ENCODE measurements around the gene PPFIA4.
A peak's percentile ranks its signal among the peaks of the same experiment; 100 is the strongest.

The PPFIA4 gene

GRCh38 chr1:203041351-203041932, 15.2 kb downstream of the PPFIA4 start:
- TF ChIP-seq CTCF (IDR thresholded peaks at IDR 0.05; ENCODE audit: low read depth, low read length) = no peak
- no peak overlapping the region for H3K4me3 ChIP-seq (replicated peaks in 1 of 2; ENCODE audit: low read depth in 2 of 2, low read length in 2 of 2)
- DNase-seq (ENCODE audit: low read depth in 2 of 2) = no peak

- no peak for TF ChIP-seq CTCF (IDR thresholded peaks at IDR 0.05; ENCODE audit: low read depth, low read length)
- no peak for DNase-seq (ENCODE audit: low read depth in 2 of 2)
- H3K4me3 ChIP-seq (replicated peaks in 1 of 2; ENCODE audit: low read depth in 2 of 2, low read length in 2 of 2) = no peak overlapping the region
Measured at GRCh38 chr1:203043830-203044545, 17.7 kb downstream of the PPFIA4 start.

- no peak for DNase-seq (ENCODE audit: low read depth in 2 of 2)
- no peak overlapping the region for H3K4me3 ChIP-seq (replicated peaks in 1 of 2; ENCODE audit: low read depth in 2 of 2, low read length in 2 of 2)
- TF ChIP-seq CTCF (IDR thresholded peaks at IDR 0.05; ENCODE audit: low read depth, low read length) = no peak
Measured at GRCh38 chr1:203044546-203045250, 18.4 kb downstream of the PPFIA4 start.

- TF ChIP-seq CTCF (IDR thresholded peaks at IDR 0.05; ENCODE audit: low read depth, low read length) = no peak
- no peak for DNase-seq (ENCODE audit: low read depth in 2 of 2)
- H3K4me3 ChIP-seq (replicated peaks in 1 of 2; ENCODE audit: low read depth in 2 of 2, low read length in 2 of 2) = no peak overlapping the region
Measured at GRCh38 chr1:203045336-203045735, 19.0 kb downstream of the PPFIA4 start.

GRCh38 chr1:203045821-203046594, 19.7 kb downstream of the PPFIA4 start:
- peak; percentile 11 to 35 for DNase-seq (ENCODE audit: low read depth in 2 of 2)

More at GRCh38 chr1:203045821-203046594, 19.7 kb downstream of the PPFIA4 start:
- no peak for TF ChIP-seq CTCF (IDR thresholded peaks at IDR 0.05; ENCODE audit: low read depth, low read length)
- no peak overlapping the region for H3K4me3 ChIP-seq (replicated peaks in 1 of 2; ENCODE audit: low read depth in 2 of 2, low read length in 2 of 2)

All from cardiac fibroblast (primary cell).